NCI-H2171 (cell line): ENCODE measurements around the gene HTRA2.
"Not testable (repeated sequence)": the region's sequence is repeated elsewhere in the genome, so short reads cannot be mapped to it uniquely, and the experiment has no call there.

Experiments
- DNase-seq: peaks from one replicate; lab custom pipeline; 2025; lab: John Stamatoyannopoulos, UW

The HTRA2 gene

DNA sequence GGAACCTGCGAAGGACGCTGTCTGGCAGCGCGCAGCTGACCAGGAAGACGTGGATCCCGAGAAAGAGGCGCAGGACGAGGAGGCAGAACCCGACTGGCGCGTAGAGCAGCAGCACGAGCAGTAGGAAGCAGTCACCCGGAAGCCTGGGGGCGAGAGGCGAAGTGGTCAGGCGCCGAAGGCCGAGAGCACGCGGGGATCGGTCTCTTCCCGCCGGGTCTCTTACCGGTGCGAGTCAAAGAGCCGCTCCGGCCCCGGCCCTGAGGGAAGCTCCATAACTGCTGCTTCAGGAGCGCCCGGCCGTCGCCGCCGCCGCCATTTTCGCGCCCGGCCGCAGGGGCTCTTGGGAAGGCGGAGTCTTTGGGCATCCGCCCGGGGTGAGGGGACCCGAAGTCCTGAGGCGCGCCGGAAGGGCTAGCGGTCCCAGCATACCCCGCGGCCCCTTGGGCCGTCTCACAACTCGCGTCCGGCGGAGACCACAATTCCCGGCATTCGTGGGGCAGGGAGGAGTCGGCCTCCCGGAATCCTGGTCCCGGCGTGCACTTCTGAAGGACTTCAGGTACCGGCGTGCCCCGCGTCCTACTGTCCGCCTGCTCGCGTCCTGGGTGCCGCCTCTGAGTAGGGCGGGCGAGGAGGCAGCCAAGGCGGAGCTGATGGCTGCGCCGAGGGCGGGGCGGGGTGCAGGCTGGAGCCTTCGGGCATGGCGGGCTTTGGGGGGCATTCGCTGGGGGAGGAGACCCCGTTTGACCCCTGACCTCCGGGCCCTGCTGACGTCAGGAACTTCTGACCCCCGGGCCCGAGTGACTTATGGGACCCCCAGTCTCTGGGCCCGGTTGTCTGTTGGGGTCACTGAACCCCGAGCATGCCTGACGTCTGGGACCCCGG lies at the start of gene HTRA2, which contains the start of gene AUP1:
Gene HTRA2, plus strand, starts transcription at position 577 of the 882 bp plus-strand sequence. Its CDS starts 74 bp downstream, at position 651.
Gene AUP1, minus strand, starts transcription at position 350 of the 882 bp plus-strand sequence. Its CDS starts 77 bp downstream, at position 273.
- peak; percentile 98 for DNase-seq

DNA sequence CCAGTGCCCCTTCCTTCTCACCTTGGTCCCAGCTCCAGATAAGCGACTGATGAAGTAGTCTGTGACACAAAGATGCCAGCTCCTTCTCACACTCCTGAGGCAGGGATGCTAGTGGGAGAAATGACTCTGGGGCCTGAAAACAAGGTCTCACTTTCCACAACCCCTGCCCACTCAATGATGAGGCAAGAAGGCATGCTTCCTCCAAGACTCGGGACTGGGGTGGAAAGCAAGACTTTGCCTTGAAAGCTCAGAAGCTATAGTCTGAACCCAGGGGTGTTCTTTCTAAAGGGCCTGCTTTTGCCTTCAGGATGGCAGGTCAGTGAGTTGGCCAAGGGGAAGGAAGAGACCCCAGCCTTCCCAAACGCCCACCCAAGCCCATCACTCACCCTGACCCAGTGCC lies 48.3 kb upstream of the HTRA2 start:
- DNase-seq = no peak

DNA sequence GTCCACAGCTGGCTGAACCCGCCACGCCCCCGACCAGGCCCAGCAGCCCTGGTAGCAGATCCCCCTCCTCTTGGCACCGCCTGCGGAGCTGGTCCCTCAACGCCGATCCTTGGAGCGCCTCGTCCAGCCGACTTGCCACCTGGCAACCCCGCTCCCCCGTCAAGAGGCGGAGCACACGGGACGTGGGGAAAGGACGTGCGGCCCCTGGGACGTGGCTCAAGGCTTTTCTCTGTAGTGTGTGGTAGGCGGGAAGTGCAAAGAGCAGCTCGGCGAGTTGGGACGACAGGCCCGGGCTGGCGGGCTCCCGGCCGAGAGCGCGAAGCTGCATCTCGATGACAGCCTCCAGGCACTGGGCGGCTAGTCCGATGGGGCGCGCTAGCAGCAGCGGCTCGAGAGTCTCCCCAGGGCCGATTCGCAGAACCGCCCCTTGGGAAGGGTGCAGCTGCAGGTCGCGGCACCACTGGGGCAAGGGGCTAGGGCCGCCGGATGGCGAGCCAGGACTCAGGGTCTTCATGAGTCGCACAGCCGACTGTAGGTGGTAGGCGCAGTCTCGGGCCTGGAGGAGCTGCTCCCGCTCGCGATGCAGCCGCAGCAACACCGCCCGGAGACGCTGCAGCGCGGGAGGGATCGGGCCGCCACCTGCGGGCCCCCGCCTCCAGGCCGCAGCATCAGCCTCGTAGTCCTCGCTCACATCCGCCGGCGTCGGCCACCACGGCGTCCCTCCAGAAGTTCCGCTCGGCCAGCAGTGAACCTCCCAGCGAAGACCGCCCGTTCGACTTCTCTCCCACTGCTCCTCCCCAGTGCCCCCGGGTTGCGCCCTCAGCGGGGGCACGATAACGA lies 47.6 kb upstream of the HTRA2 start:
- DNase-seq = peak; percentile 53

DNA sequence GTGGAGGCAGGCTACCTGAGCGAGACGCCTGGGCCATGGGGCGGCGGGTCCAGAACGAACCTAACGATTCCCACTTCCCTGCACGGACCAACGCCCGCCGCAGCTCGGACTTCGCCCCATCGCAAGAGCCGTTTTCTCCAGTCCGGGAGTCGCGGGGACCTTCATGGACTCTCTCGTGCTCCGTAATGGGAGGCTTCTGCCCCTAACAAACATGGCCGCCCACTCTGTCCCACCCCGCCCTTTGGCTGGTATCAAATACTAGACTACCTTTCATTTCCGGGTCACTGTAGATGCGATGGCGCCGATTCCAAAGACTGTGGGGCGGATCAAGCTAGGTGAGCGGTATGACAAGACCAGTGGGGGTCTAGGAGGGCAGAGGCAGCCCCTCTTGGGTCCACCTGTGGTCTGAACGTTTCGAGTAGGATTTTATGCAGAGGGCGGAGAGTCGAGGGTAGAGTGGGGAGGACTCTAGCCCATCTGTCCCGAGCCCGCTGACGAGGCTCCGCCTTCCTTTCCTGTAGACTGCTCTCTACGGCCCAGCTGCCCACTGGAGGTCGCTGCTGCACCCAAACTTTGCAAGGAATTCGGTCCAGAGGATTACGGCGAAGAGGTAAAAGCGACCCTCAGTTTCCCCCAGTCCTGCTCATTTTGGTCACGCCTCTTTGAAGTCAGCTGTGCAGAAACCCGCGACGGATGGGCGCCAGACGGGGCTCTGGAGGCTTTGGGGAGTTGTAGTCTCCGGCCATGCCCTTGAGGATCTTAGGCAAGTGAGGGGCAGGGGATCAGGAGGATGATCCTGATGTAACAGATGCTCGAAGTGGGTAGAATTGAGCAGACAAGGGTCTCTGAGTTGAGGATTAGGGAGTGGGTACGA lies 46.7 kb upstream of the HTRA2 start, which contains the start of the genes CCDC142 and TTC31:
Gene CCDC142, minus strand, starts transcription at position 198 of the 874 bp plus-strand sequence. Its CDS starts 161 bp downstream, at position 37.
Gene TTC31, plus strand, starts transcription at position 281 of the 874 bp plus-strand sequence. Its CDS starts 15 bp downstream, at position 296.
- peak; percentile 94 for DNase-seq

GRCh38 chr2:74483675-74484164 lies 46.0 kb upstream of the HTRA2 start:
- not testable (repeated sequence) for DNase-seq

DNA sequence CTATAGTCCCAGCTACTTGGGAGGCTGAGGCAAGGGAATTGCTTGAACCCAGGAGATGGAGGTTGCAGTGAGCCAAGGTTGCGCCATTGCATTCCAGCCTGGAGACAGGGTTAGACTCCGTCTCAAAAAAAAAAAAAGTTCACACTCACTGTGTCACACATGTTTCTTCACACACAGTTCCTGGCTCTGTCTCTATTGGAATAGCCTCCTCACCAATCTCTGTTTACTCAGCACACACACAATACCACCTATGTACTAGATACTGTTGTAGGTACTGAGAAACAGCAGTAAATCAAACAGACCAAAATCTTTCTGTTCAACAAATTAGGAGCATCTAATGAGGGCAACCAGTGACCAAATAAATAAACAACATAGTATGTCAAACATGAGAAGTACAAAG lies 43.6 kb upstream of the HTRA2 start:
- DNase-seq = no peak

GRCh38 chr2:74488643-74489481 lies 40.9 kb upstream of the HTRA2 start:
- DNase-seq = no peak

DNA sequence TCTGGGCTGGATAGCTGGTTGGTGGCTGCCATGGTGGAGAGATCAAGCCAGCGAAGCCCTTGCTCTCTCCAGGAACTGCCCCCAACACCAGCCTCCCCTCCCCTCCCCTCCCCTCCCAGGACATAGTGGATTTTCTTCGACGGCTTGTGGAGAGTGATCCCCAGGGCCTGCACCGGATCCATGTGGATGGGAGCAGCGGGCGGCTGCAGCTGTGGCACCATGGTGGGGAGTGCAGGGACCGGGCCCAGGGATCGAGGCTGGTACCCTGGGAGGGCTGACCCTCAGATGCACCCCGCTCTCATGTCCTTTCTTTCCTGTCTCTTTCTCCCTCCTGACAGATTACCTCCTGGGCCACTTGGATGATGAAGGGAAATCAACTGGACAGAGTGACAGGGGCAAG lies 39.8 kb upstream of the HTRA2 start:
- DNase-seq = no peak

- no peak for DNase-seq
Measured at GRCh38 chr2:74491648-74492544, 37.8 kb upstream of the HTRA2 start.

GRCh38 chr2:74493546-74493945 lies 36.2 kb upstream of the HTRA2 start:
- no peak for DNase-seq

GRCh38 chr2:74495440-74495839 lies 34.3 kb upstream of the HTRA2 start:
- DNase-seq = no peak

- DNase-seq = no peak
Measured at GRCh38 chr2:74496997-74497776, 32.5 kb upstream of the HTRA2 start.

DNA sequence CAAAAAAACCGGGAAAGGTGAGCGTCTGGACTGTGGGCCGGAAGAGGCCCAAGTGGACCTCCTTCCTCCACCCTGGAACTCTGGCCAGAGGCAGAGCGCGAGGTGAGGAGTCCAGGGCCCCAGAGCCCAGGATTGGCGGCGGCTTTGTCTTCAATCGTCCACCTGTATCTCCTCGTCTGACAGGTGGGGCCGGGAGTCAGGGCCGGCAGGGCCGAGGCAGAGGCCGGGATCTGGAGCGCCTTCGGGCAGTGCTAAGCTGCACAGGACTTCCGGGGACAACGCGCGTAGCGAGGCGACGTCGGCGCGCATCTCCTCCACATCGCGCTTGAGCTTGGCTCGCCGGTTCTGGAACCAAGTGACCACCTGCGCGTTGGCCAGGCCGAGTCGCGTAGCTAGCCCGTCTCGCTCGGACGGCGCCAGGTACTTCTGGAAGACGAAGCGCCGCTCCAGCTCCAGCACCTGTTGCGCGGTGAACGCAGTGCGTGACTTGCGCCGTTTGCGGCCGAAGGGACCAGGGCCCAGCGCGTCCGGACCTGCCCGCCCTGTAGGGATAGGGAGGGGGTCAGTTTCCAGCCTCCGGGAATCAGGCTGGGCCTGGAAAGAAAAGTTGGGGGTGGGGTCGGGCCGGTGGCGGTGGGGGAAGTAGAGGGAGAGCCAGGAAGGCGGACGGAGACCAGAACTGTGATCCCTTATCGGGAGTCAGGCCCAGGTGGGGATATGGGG lies 31.8 kb upstream of the HTRA2 start:
- no peak for DNase-seq

- no peak for DNase-seq
Measured at GRCh38 chr2:74498500-74499266, 31.1 kb upstream of the HTRA2 start.

- no peak for DNase-seq
Measured at GRCh38 chr2:74499267-74499939, 30.3 kb upstream of the HTRA2 start, which contains the start of gene LBX2. LBX2 (minus strand) TSS chr2:74499603; CDS start chr2:74499537, 66 bp downstream.

DNA sequence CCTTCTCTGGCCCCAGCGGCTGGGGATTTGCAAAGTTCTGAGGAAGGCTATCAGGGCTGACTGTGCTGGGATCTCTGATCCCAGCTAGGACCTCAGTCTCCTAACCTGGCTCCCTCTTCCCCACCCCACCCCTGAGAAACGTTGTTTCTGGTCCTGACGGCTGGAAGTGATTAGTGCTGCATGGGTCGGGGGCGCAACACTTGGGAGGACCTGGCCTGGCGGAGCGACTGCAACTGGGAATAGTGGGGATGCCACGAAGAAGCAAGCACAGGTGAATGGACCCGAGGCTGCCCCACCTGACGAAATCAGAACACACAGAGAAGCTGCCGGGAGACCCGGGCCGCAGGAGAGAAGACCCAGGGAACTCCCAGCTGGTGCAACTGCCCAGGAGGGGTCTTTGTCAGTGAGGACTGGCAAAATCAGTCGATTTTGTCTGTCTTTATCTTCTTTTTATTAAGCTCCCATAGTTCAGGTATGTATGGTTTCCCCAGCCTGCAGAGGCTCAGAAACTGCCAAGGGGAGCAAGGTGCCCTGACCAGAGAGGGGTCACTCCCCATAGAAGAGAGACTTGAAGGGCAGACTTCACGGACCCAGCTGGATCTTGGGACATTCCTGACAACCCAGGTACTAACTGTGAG lies 29.7 kb upstream of the HTRA2 start:
- no peak for DNase-seq
